ENCODE measurements around the gene PNPLA5. TPM values are rescaled to one million over a fixed set of nuclear protein-coding genes. Genes with fewer than 3 reads are reported as not detected.

The PNPLA5 gene
- total RNA-seq, 1 donor from 2014 or later, result not detected

- no peak for TF ChIP-seq CTCF (IDR thresholded peaks at IDR 0.05; ENCODE audit: insufficient read depth, low read length, poor library complexity, severe bottlenecking)
- H3K36me3 ChIP-seq (ENCODE audit: control insufficient read depth, insufficient read depth, low read length), result no peaks in the 10 kb centered on the region
- no peak for DNase-seq (ENCODE audit: low read depth)
- H3K4me3 ChIP-seq (ENCODE audit: low read depth, low read length), result no peak overlapping the region
- peaks cover 50% of the 10 kb centered on the region for H3K27me3 ChIP-seq (ENCODE audit: control insufficient read depth, insufficient read depth, low read length)
Observed at GRCh38 chr22:43892183-43892894, 526 bp upstream of the PNPLA5 start.

- Histone ChIP-seq H3K4me3 (ENCODE audit: low read depth, low read length) (no peak overlapping the region), H3K27me3 (ENCODE audit: control insufficient read depth, insufficient read depth, low read length) (peaks cover 55% of the 10 kb centered on the region), H3K36me3 (ENCODE audit: control insufficient read depth, insufficient read depth, low read length) (no peaks in the 10 kb centered on the region)
- TF ChIP-seq CTCF (IDR thresholded peaks at IDR 0.05; ENCODE audit: insufficient read depth, low read length, poor library complexity, severe bottlenecking), result no peak
- DNase-seq (ENCODE audit: low read depth), result no peak
Observed at GRCh38 chr22:43890901-43891331, 897 bp downstream of the PNPLA5 start.

GRCh38 chr22:43889860-43890253 is 2.0 kb downstream of the PNPLA5 start:
- H3K4me3 ChIP-seq (ENCODE audit: low read depth, low read length), result no peak overlapping the region
- peak; percentile 9 for TF ChIP-seq CTCF (IDR thresholded peaks at IDR 0.05; ENCODE audit: insufficient read depth, low read length, poor library complexity, severe bottlenecking)
- H3K27me3 ChIP-seq (ENCODE audit: control insufficient read depth, insufficient read depth, low read length), result peaks cover 55% of the 10 kb centered on the region
- H3K36me3 ChIP-seq (ENCODE audit: control insufficient read depth, insufficient read depth, low read length), result no peaks in the 10 kb centered on the region
- no peak for DNase-seq (ENCODE audit: low read depth)

DNA sequence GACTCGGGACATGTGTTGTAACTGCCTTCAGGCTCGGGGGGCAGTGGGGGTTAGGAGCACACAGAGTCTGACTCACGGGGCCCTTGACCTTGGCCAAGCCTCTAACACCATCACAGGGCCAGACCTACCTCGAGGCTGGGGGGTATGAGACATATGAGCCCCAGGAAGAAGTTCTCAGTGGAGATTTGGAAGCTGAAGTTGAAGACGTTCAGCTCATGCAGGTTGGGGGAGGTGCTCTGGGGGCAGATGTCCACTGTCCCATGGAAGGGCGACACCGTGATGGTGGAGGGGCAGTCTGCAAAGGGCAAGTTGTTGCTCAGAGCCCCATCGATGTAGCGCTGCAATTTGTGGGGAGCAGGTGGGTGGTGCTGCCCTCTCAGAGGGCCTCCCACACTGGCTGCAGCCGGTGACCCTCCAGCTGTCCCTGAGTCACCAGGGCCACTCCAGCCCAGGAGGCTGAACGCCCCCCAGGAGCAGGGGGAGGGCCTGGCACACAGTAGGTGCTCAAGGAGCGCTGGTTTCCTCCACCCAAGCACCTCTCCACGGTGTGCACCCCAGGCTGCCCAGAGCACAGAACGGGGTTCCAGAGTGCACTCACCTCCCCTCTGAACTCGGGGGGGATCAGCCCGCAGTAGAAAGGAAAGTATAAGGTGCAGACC is 2.5 kb downstream of the PNPLA5 start:
- Histone ChIP-seq H3K36me3 (ENCODE audit: control insufficient read depth, insufficient read depth, low read length) (no peaks in the 10 kb centered on the region), H3K4me3 (ENCODE audit: low read depth, low read length) (no peak overlapping the region), H3K27me3 (ENCODE audit: control insufficient read depth, insufficient read depth, low read length) (peaks cover 55% of the 10 kb centered on the region)
- TF ChIP-seq CTCF (IDR thresholded peaks at IDR 0.05; ENCODE audit: insufficient read depth, low read length, poor library complexity, severe bottlenecking), result no peak
- no peak for DNase-seq (ENCODE audit: low read depth)

DNA sequence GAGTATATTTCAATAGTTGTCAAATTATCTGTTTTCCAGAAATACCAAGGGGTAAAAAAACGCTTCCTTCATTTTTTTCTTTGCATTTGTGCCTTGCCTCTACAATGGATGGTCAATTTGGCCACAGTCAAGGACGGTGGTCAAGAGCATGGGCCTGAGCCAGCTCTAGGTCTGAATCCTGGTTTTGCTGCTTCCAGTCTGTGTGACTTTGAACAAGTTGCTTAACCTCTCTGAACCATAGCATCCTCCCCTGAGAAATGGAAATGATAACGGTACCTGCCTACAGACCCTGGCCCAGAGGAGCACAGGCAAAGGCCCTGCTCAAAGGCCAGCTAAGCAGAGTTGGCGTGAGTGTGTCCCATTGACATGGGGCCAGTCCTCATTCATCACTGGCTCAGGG is 3.1 kb downstream of the PNPLA5 start:
- no peak for DNase-seq (ENCODE audit: low read depth)
- Histone ChIP-seq H3K36me3 (ENCODE audit: control insufficient read depth, insufficient read depth, low read length) (no peaks in the 10 kb centered on the region), H3K4me3 (ENCODE audit: low read depth, low read length) (no peak overlapping the region), H3K27me3 (ENCODE audit: control insufficient read depth, insufficient read depth, low read length) (peaks cover 50% of the 10 kb centered on the region)
- TF ChIP-seq CTCF (IDR thresholded peaks at IDR 0.05; ENCODE audit: insufficient read depth, low read length, poor library complexity, severe bottlenecking), result no peak

Measured in kidney epithelial cell (primary cell).